Stomach (tissue), 9 donors: ENCODE measurements around the gene EIPR1. TPM values are rescaled to one million over a fixed set of nuclear protein-coding genes. Genes with fewer than 3 reads are reported as not detected.

Source experiments
- DNase-seq, 2 donors: peaks; one replicate each; pipeline versions ENCODE4 v3.0.0 to v3.0.0-alpha.2; 2013 to 2019
- H3K27ac ChIP-seq, 5 donors: fragments of 200-600 bp in 4 of 5; sonication (generic) in 4 of 5; one replicate each; pipeline ENCODE4 v1.5.1; 2013 to 2019; ENCODE audit warnings: mild to moderate bottlenecking in 1 of 5, moderate library complexity in 1 of 5
- H3K27me3 ChIP-seq, 3 donors: fragments of 200-600 bp; sonication (generic); one replicate each; pipeline ENCODE4 v1.5.1; 2017 to 2019; ENCODE audit warnings: mixed run types in 1 of 3
- H3K36me3 ChIP-seq, 4 donors: fragments of 200-600 bp; sonication (generic); 1 replicate in 3 of 4; 2 replicates in 1 of 4; pipeline ENCODE4 v1.5.1; 2016 to 2019
- H3K4me1 ChIP-seq, 4 donors: fragments of 200-600 bp; sonication (generic); one replicate each; pipeline ENCODE4 v1.5.1; 2016 to 2019
- H3K4me3 ChIP-seq, 4 donors: fragments of 200-600 bp; sonication (generic) in 3 of 4; one replicate each; pipeline ENCODE4 v1.5.1; 2016 to 2019; ENCODE audit warnings: mild to moderate bottlenecking in 1 of 4
- H3K9me3 ChIP-seq, 4 donors: fragments of 200-600 bp; sonication (generic); one replicate each; pipeline ENCODE4 v1.5.1; 2016 to 2019
- EP300 ChIP-seq: sonication (generic); formaldehyde crosslinking; IDR thresholded peaks from one replicate; pipeline ENCODE4 v1.6.1; 2017; ENCODE audit warnings: antibody characterized with exemption
- POLR2A ChIP-seq, 4 donors: fragments of 450-650 bp; IDR thresholded peaks; one replicate each; pipeline ENCODE4 v1.6.1; 2016; ENCODE audit warnings: antibody characterized with exemption in 4 of 4, control low read depth in 2 of 4, mild to moderate bottlenecking in 1 of 4, moderate library complexity in 1 of 4
- POLR2AphosphoS5 ChIP-seq, 3 donors: sonication (generic); formaldehyde crosslinking; IDR thresholded peaks; one replicate each; pipeline ENCODE4 v1.6.1; 2016; ENCODE audit warnings: antibody characterized with exemption in 3 of 3
- WGBS, 5 donors: extraction: QIAGEN DNeasy Blood & Tissue Kit in 3 of 5; methylation state at CpG; one replicate each; pipeline versions ENCODE4 v1.1.5 to v1.1.7; 2013 to 2018; 5-methylcytosine and 5-hydroxymethylcytosine counted together
- intact Hi-C: fragments of 100-400 bp; cut with DNase I; formaldehyde crosslinking; loops from one replicate; pipeline ENCODE4 v1.15.1; 2023; ENCODE audit warnings: low total_unique reads
- polyA plus RNA-seq, 3 donors: library from polyadenylated mRNA; stranded (reverse); fragments of 200-250 nt; gene quantifications; one replicate each; pipeline ENCODE4 v1.2.3, GENCODE V29; 2013
- total RNA-seq, 5 donors: library from RNA; depleted of rRNA; stranded (reverse); fragments of >200 nt; gene quantifications; one replicate each; pipeline versions ENCODE4 v1.1.0 to v1.2.3, GENCODE V29; 2014 to 2016
- TF ChIP-seq, protein P1 (sequence below), 7 experiments: fragments of 450-650 bp in 4 of 7; fragments of 200-600 bp in 3 of 7; sonication (generic) in 3 of 7; IDR thresholded peaks; one replicate each; pipeline ENCODE4 v1.5.1; 2016 to 2019; ENCODE audit warnings: antibody characterized with exemption in 7 of 7, control low read depth in 2 of 7, mild to moderate bottlenecking in 1 of 7
- donor health status: healthy with polysubstance abuse.
- donor health status: Bipolar disorder and iron deficiency.
- donor health status: healthy.

EIPR1 gene
- total and polyA plus RNA-seq, 8 donors: 1.2 to 39.4 (median 12.7) TPM

DNA sequence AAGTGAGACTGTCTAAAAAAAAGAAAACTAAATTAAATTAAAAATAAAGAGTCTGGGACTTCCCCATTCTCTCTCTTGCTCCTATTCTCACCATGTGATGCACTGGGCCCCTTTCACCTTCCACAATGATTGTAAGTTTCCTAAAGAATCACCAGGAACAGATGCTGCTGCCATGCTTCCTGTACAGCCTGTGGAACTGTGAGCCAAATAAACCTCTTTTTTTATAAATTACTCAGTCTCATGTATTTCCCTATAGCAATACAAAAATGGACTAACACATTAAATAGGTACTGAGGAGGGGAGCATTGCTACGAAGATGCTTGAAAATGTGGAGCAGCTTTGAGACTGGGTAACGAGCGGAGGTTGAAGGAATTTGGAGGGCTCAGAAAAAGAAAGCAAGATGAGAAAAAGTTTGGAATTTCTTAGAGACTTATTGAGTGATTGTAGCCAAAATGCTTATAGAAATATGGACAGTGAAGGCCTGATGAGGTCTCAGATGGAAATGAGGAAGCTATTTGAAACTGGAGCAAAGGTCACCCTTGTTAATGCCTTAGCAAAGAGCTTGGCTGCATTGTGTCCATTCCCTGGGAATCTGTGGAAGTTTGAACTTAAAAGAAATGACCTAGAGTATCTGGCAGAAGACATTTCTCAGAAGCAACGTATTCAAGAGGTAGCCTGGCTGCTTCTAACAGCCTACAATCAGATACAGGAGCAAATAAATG, 128.7 kb downstream of the EIPR1 start:
- peaks cover 0 to 6% (median 0%) of the 10 kb centered on the region in 4 donors for H3K4me1 ChIP-seq
- DNase-seq: no peak
- H3K9me3 ChIP-seq: peaks cover 2 to 36% (median 21%) of the 10 kb centered on the region in 4 donors
- no peaks in the 10 kb centered on the region for H3K27me3 ChIP-seq
- no peak overlapping the region for H3K27ac ChIP-seq
- intact Hi-C loops: no loop called here
- H3K36me3 ChIP-seq: peaks cover 0 to 36% (median 15%) of the 10 kb centered on the region in 4 donors
- TF ChIP-seq POLR2AphosphoS5 (IDR thresholded peaks at IDR 0.05) (no peak), POLR2A (IDR thresholded peaks at IDR 0.05) (no peak), EP300 (no peak)
- no peak overlapping the region for H3K4me3 ChIP-seq
- WGBS, 5 donors: 86 to 93% (median 91%) methylated on average over 4 of the region's 4 CpGs

DNA sequence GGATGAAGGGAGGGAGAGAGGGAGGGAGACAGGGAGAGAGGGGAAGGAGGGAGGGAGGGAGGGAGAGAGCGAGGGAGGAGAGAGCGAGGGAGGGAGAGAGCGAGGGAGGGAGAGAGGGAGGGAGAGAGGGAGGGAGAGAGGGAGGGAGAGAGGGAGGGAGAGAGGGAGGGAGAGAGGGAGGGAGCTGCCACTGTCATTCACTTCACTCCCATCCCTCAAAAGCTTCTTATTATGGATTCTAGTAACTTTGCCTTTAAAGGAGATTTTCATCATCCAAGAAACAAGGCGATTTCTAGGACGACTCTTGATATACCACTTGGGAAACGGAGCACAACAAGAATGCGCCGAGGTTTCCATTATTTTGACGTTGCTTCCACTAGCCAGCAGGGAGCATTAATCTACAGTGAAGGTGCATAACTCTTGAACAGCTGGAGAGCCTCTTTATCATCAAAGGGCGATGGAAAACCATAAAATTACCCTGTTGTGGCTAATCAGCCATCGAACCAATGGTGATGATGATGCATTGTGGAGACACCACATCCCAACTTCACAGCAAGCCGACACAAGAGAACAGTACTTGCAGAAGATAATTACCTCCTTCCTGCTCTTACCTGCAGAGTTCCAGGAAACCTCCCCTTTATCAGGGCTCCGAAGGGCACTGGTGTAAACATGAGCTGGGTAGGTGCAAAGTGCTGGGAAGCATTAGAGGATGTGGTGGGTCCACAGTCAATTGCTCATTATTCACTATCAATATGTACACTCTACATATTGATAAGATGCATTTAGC, 130.5 kb downstream of the EIPR1 start:
- no peak for DNase-seq
- intact Hi-C loops: no loop called here
- 45 to 55% (median 48%) methylated on average over 10 to 11 of the region's 13 CpGs for WGBS, 5 donors
- H3K36me3 ChIP-seq: peaks cover 0 to 31% (median 10%) of the 10 kb centered on the region in 4 donors
- H3K27me3 ChIP-seq: no peaks in the 10 kb centered on the region
- H3K4me1 ChIP-seq: peaks cover 0 to 6% (median 0%) of the 10 kb centered on the region in 4 donors
- H3K27ac ChIP-seq: no peak overlapping the region
- H3K9me3 ChIP-seq: peaks cover 2 to 36% (median 21%) of the 10 kb centered on the region in 4 donors
- H3K4me3 ChIP-seq: no peak overlapping the region
- TF ChIP-seq POLR2AphosphoS5 (IDR thresholded peaks at IDR 0.05) (peak in 1 of 3 donors; percentile 44), EP300 (no peak)

DNA sequence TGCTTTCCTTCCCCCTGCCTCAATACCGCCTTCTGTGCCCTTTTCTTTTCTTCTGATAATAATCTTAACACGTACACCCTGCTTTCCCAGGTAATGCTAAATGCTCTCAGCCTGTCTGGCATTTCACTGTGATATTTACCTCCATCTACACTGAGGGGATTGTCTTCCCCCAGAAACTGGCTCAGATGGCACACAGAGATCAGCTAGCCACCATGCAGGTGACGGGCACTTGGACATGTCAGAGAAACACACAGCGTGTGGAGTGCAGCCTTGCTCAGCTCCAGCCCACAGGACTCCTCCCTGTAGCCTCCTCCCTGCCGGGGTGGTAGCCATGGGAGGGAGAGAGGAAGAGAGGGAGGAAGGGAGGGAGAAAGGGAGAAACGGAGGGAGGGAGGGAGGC, 131.2 kb downstream of the EIPR1 start:
- TF ChIP-seq EP300 (no peak), POLR2AphosphoS5 (IDR thresholded peaks at IDR 0.05) (no peak), POLR2A (IDR thresholded peaks at IDR 0.05) (no peak)
- TF ChIP-seq, protein P1, sequence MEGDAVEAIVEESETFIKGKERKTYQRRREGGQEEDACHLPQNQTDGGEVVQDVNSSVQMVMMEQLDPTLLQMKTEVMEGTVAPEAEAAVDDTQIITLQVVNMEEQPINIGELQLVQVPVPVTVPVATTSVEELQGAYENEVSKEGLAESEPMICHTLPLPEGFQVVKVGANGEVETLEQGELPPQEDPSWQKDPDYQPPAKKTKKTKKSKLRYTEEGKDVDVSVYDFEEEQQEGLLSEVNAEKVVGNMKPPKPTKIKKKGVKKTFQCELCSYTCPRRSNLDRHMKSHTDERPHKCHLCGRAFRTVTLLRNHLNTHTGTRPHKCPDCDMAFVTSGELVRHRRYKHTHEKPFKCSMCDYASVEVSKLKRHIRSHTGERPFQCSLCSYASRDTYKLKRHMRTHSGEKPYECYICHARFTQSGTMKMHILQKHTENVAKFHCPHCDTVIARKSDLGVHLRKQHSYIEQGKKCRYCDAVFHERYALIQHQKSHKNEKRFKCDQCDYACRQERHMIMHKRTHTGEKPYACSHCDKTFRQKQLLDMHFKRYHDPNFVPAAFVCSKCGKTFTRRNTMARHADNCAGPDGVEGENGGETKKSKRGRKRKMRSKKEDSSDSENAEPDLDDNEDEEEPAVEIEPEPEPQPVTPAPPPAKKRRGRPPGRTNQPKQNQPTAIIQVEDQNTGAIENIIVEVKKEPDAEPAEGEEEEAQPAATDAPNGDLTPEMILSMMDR (IDR thresholded peaks at IDR 0.05): no peak
- intact Hi-C loops: no loop called here
- peaks cover 2 to 36% (median 21%) of the 10 kb centered on the region in 4 donors for H3K9me3 ChIP-seq
- WGBS, 5 donors: 56 to 77% (median 60%) methylated on average over 4 to 6 of the region's 6 CpGs
- no peak overlapping the region for H3K27ac ChIP-seq
- no peak for DNase-seq
- H3K4me1 ChIP-seq: peaks cover 0 to 6% (median 0%) of the 10 kb centered on the region in 4 donors
- no peaks in the 10 kb centered on the region for H3K27me3 ChIP-seq
- peaks cover 0 to 29% (median 10%) of the 10 kb centered on the region in 4 donors for H3K36me3 ChIP-seq
- no peak overlapping the region for H3K4me3 ChIP-seq

DNA sequence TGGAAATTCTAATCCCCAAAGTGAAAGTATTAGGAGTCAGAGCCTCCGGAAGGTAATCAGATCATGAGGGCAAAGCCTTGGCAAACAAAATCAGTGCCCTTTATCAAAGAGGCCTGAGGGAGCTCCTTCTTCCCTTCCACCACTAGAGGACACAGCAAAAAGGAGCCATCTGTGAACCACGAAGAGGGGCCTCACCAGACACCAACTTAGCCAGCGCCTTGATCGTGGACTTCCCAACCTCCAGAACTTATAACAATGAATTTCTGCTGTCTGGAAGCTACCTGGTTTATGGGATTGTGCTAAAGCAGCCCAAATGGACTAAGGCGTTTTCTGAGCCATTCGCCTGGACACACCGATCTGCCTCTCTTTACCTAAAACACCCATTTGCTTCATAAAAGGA, 133.1 kb downstream of the EIPR1 start:
- H3K27ac ChIP-seq: no peak overlapping the region
- no peaks in the 10 kb centered on the region for H3K27me3 ChIP-seq
- no peak for DNase-seq
- WGBS, 5 donors: 80 to 87% (median 82%) methylated on average over 7 of the region's 7 CpGs
- peaks cover 0 to 6% (median 0%) of the 10 kb centered on the region in 4 donors for H3K4me1 ChIP-seq
- peaks cover 0 to 13% (median 0%) of the 10 kb centered on the region in 4 donors for H3K36me3 ChIP-seq
- no peak overlapping the region for H3K4me3 ChIP-seq
- TF ChIP-seq POLR2AphosphoS5 (IDR thresholded peaks at IDR 0.05) (no peak), EP300 (no peak), POLR2A (IDR thresholded peaks at IDR 0.05) (no peak)
- TF ChIP-seq, protein P1 (IDR thresholded peaks at IDR 0.05): no peak
- H3K9me3 ChIP-seq: peaks cover 2 to 18% (median 10%) of the 10 kb centered on the region in 4 donors
- intact Hi-C loops: no loop called here

DNA sequence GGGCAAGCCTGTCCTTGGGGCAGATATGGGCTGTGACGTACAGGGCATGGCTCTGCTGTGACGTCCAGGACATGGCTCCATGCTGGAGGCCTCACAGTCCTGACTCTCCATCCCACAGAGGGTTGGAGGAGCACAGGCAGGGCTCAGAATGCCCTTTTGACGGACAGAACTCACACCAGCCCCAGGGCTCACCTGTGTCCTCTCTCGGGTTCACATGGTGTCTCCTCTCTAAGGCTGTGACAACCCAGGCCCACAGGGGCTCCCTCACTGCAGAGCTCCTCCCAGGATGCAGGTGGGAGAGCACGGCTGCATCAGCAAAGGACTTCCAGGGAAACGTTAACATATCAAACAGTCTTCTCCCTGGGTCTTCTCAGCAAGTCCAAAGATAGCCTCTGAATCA, 133.8 kb downstream of the EIPR1 start:
- intact Hi-C loops: no loop called here
- no peak for TF ChIP-seq POLR2AphosphoS5 (IDR thresholded peaks at IDR 0.05)
- no peak for TF ChIP-seq POLR2A (IDR thresholded peaks at IDR 0.05)
- TF ChIP-seq, protein P1 (IDR thresholded peaks at IDR 0.05): no peak
- TF ChIP-seq EP300: no peak
- peaks cover 0 to 6% (median 0%) of the 10 kb centered on the region in 4 donors for H3K4me1 ChIP-seq
- peaks cover 0 to 6% (median 0%) of the 10 kb centered on the region in 4 donors for H3K36me3 ChIP-seq
- peaks cover 0 to 11% (median 4%) of the 10 kb centered on the region in 4 donors for H3K9me3 ChIP-seq
- DNase-seq: no peak
- H3K27ac ChIP-seq: no peak overlapping the region
- WGBS, 5 donors: 83 to 95% (median 89%) methylated on average over 2 to 6 of the region's 6 CpGs
- H3K4me3 ChIP-seq: no peak overlapping the region
- H3K27me3 ChIP-seq: no peaks in the 10 kb centered on the region
